Activated CD4-positive, alpha-beta T cell treated with anti-CD3 and anti-CD28 coated beads, Interleukin-2, amount 50 U/mL, for 4 hours (primary cell): ENCODE measurements around the gene USP8.

ENCODE experiments used
- DNase-seq, 2 experiments: peaks; one replicate each; pipeline ENCODE4 v3.0.0-alpha.2; 2020

Gene USP8

GRCh38 chr15:50546566-50546965, 122.4 kb downstream of the USP8 start, which contains the start of gene USP50:
USP50 (minus strand) TSS chr15:50546666; CDS start chr15:50546525, 141 bp downstream.
- DNase-seq: no peak

GRCh38 chr15:50549326-50549725, 125.1 kb downstream of the USP8 start:
- no peak for DNase-seq

- DNase-seq: no peak
These were observed 128.0 kb downstream of the USP8 start for GRCh38 chr15:50552238-50552637.

GRCh38 chr15:50556642-50557371, 132.6 kb downstream of the USP8 start:
- no peak for DNase-seq

GRCh38 chr15:50558012-50558411, 133.8 kb downstream of the USP8 start:
- DNase-seq: no peak

GRCh38 chr15:50562735-50563640, 138.8 kb downstream of the USP8 start:
- no peak for DNase-seq

GRCh38 chr15:50563756-50564155, 139.6 kb downstream of the USP8 start:
- no peak for DNase-seq
